ENCODE data around the gene PRELID3B. TPM values are rescaled to one million over a fixed set of nuclear protein-coding genes. Genes with fewer than 3 reads are reported as not detected.
A peak's percentile ranks its signal among the peaks of the same experiment; 100 is the strongest.
"Not testable (repeated sequence)": the region's sequence is repeated elsewhere in the genome, so short reads cannot be mapped to it uniquely, and the experiment has no call there.

The PRELID3B gene
- total RNA-seq, 1 experiment from 2014 or later, result 127 TPM

GRCh38 chr20:59015812-59016711, 26.5 kb downstream of the PRELID3B start:
- no peak overlapping the region for H3K4me3 ChIP-seq
- no peak for DNase-seq (ENCODE audit: low read depth in 1 of 2, low spot score in 2 of 2)
- H3K27me3 ChIP-seq (replicated peaks), result no peaks in the 10 kb centered on the region
- no peaks in the 10 kb centered on the region for H3K9me3 ChIP-seq (replicated peaks)
- peaks cover 2% of the 10 kb centered on the region; the same call in 1 of the 2 replicates for H3K36me3 ChIP-seq
- H3K27ac ChIP-seq, result no peak overlapping the region
- H3K4me1 ChIP-seq (replicated peaks), result peaks cover 50% of the 10 kb centered on the region

GRCh38 chr20:59015411-59015810, 27.2 kb downstream of the PRELID3B start:
- H3K36me3 ChIP-seq, result peaks cover 2% of the 10 kb centered on the region; the same call in 1 of the 2 replicates
- DNase-seq (ENCODE audit: low read depth in 1 of 2, low spot score in 2 of 2), result no peak
- H3K27ac ChIP-seq, result no peak overlapping the region
- H3K4me3 ChIP-seq, result no peak overlapping the region
- H3K9me3 ChIP-seq (replicated peaks), result no peaks in the 10 kb centered on the region
- H3K27me3 ChIP-seq (replicated peaks), result no peaks in the 10 kb centered on the region
- H3K4me1 ChIP-seq (replicated peaks), result peaks cover 57% of the 10 kb centered on the region

GRCh38 chr20:59014680-59015389, 27.8 kb downstream of the PRELID3B start:
- Histone ChIP-seq H3K27me3 (replicated peaks) (no peaks in the 10 kb centered on the region), H3K36me3 (peaks cover 2% of the 10 kb centered on the region; the same call in 1 of the 2 replicates), H3K27ac (peak overlapping the region; percentile 68), H3K4me1 (replicated peaks) (peaks cover 62% of the 10 kb centered on the region), H3K9me3 (replicated peaks) (no peaks in the 10 kb centered on the region), H3K4me3 (no peak overlapping the region)
- DNase-seq (ENCODE audit: low read depth in 1 of 2, low spot score in 2 of 2), result no peak

GRCh38 chr20:59013959-59014608, 28.5 kb downstream of the PRELID3B start:
- H3K4me1 ChIP-seq (replicated peaks), result peaks cover 62% of the 10 kb centered on the region
- peak; percentile 66 to 78 for DNase-seq (ENCODE audit: low read depth in 1 of 2, low spot score in 2 of 2)
- no peaks in the 10 kb centered on the region for H3K9me3 ChIP-seq (replicated peaks)
- no peak overlapping the region for H3K4me3 ChIP-seq
- H3K27ac ChIP-seq, result peak overlapping the region; percentile 68
- no peaks in the 10 kb centered on the region for H3K27me3 ChIP-seq (replicated peaks)
- H3K36me3 ChIP-seq, result peaks cover under 1% of the 10 kb centered on the region; the same call in 1 of the 2 replicates

- no peaks in the 10 kb centered on the region for H3K36me3 ChIP-seq
- H3K27ac ChIP-seq, result peak overlapping the region; percentile 68
- peaks cover 62% of the 10 kb centered on the region for H3K4me1 ChIP-seq (replicated peaks)
These were observed 29.3 kb downstream of the PRELID3B start for GRCh38 chr20:59013031-59013951.

GRCh38 chr20:59011874-59012157, 30.8 kb downstream of the PRELID3B start:
- not testable (repeated sequence) for H3K36me3 ChIP-seq; DNase-seq (ENCODE audit: low read depth in 1 of 2, low spot score in 2 of 2); H3K4me3 ChIP-seq; H3K9me3 ChIP-seq (replicated peaks); H3K27me3 ChIP-seq (replicated peaks)
- Histone ChIP-seq H3K27ac (peak overlapping the region; percentile 99), H3K4me1 (replicated peaks) (peaks cover 65% of the 10 kb centered on the region)

More at GRCh38 chr20:59013031-59013951, 29.3 kb downstream of the PRELID3B start:
- Histone ChIP-seq H3K9me3 (replicated peaks) (no peaks in the 10 kb centered on the region), H3K4me3 (no peak overlapping the region), H3K27me3 (replicated peaks) (no peaks in the 10 kb centered on the region)
- DNase-seq (ENCODE audit: low read depth in 1 of 2, low spot score in 2 of 2), result no peak

GRCh38 chr20:59010995-59011873, 31.4 kb downstream of the PRELID3B start:
- H3K9me3 ChIP-seq (replicated peaks), result no peaks in the 10 kb centered on the region
- peak overlapping the region; percentile 99 for H3K27ac ChIP-seq
- peaks cover 12% of the 10 kb centered on the region for H3K36me3 ChIP-seq
- DNase-seq (ENCODE audit: low read depth in 1 of 2, low spot score in 2 of 2), result peak; percentile 91 to 92
- H3K4me1 ChIP-seq (replicated peaks), result peaks cover 65% of the 10 kb centered on the region
- H3K27me3 ChIP-seq (replicated peaks), result no peaks in the 10 kb centered on the region
- no peak overlapping the region for H3K4me3 ChIP-seq

- Histone ChIP-seq H3K4me1 (replicated peaks) (peaks cover 72% of the 10 kb centered on the region), H3K36me3 (peaks cover 18% of the 10 kb centered on the region), H3K9me3 (replicated peaks) (no peaks in the 10 kb centered on the region), H3K27ac (peak overlapping the region; percentile 99), H3K27me3 (replicated peaks) (no peaks in the 10 kb centered on the region), H3K4me3 (no peak overlapping the region)
- DNase-seq (ENCODE audit: low read depth in 1 of 2, low spot score in 2 of 2), result peak in 1 of 2 experiments; percentile 36
These were observed 32.1 kb downstream of the PRELID3B start for GRCh38 chr20:59010321-59010994.

GRCh38 chr20:59008715-59009336, 33.8 kb downstream of the PRELID3B start:
- Histone ChIP-seq H3K4me1 (replicated peaks) (peaks cover 63% of the 10 kb centered on the region), H3K27ac (no peak overlapping the region), H3K36me3 (peaks cover 35% of the 10 kb centered on the region), H3K4me3 (no peak overlapping the region), H3K9me3 (replicated peaks) (no peaks in the 10 kb centered on the region), H3K27me3 (replicated peaks) (no peaks in the 10 kb centered on the region)
- peak in 1 of 2 experiments; percentile 32 for DNase-seq (ENCODE audit: low read depth in 1 of 2, low spot score in 2 of 2)

GRCh38 chr20:59007665-59008511, 34.7 kb downstream of the PRELID3B start:
- no peak for DNase-seq (ENCODE audit: low read depth in 1 of 2, low spot score in 2 of 2)
- H3K27me3 ChIP-seq (replicated peaks), result no peaks in the 10 kb centered on the region
- peaks cover 54% of the 10 kb centered on the region for H3K4me1 ChIP-seq (replicated peaks)
- H3K36me3 ChIP-seq, result peaks cover 44% of the 10 kb centered on the region
- H3K4me3 ChIP-seq, result peak overlapping the region; percentile 78
- peak overlapping the region; percentile 71 for H3K27ac ChIP-seq
- no peaks in the 10 kb centered on the region for H3K9me3 ChIP-seq (replicated peaks)

All from SJSA1 (cell line).